ENCODE data around the gene RTN4.

RTN4 gene

GRCh38 chr2:54962511-54962910 lies 87.7 kb downstream of the RTN4 start:
- Histone ChIP-seq H3K4me1 (ENCODE audit: low read length) (peaks cover 9% of the 10 kb centered on the region), H3K27me3 (ENCODE audit: low read depth, low read length) (no peaks in the 10 kb centered on the region), H3K36me3 (replicated peaks; ENCODE audit: low read depth, low read length) (no peaks in the 10 kb centered on the region), H3K79me2 (ENCODE audit: low read length) (no peaks in the 10 kb centered on the region), H4K20me1 (ENCODE audit: insufficient read depth, low read length) (no peaks in the 10 kb centered on the region), H3K27ac (ENCODE audit: low read length) (no peak overlapping the region), H3K9me3 (ENCODE audit: insufficient read depth, low read length) (no peaks in the 10 kb centered on the region), H3K4me3 (ENCODE audit: low read length) (no peak overlapping the region), H3K4me2 (ENCODE audit: low read length) (no peak overlapping the region), H3K9ac (ENCODE audit: low read length) (no peak overlapping the region), H2AFZ (ENCODE audit: low read depth, low read length) (no peak overlapping the region)
- no peak for TF ChIP-seq EZH2phosphoT487 (IDR thresholded peaks at IDR 0.05; ENCODE audit: low read depth)
- TF ChIP-seq CTCF (IDR thresholded peaks at IDR 0.05; ENCODE audit: low read depth, low read length), result no peak

- peaks cover 9% of the 10 kb centered on the region for H3K4me1 ChIP-seq (ENCODE audit: low read length)
- no peaks in the 10 kb centered on the region for H3K79me2 ChIP-seq (ENCODE audit: low read length)
- no peak overlapping the region for H2AFZ ChIP-seq (ENCODE audit: low read depth, low read length)
- H3K9me3 ChIP-seq (ENCODE audit: insufficient read depth, low read length), result no peaks in the 10 kb centered on the region
- H4K20me1 ChIP-seq (ENCODE audit: insufficient read depth, low read length), result no peaks in the 10 kb centered on the region
- H3K36me3 ChIP-seq (replicated peaks; ENCODE audit: low read depth, low read length), result no peaks in the 10 kb centered on the region
- no peak overlapping the region for H3K9ac ChIP-seq (ENCODE audit: low read length)
- no peak overlapping the region for H3K4me2 ChIP-seq (ENCODE audit: low read length)
- no peak overlapping the region for H3K4me3 ChIP-seq (ENCODE audit: low read length)
- H3K27me3 ChIP-seq (ENCODE audit: low read depth, low read length), result no peaks in the 10 kb centered on the region
- H3K27ac ChIP-seq (ENCODE audit: low read length), result no peak overlapping the region
- TF ChIP-seq EZH2phosphoT487 (IDR thresholded peaks at IDR 0.05; ENCODE audit: low read depth) (no peak), CTCF (IDR thresholded peaks at IDR 0.05; ENCODE audit: low read depth, low read length) (no peak)
Measured at GRCh38 chr2:54960164-54960563, 90.1 kb downstream of the RTN4 start.

- no peaks in the 10 kb centered on the region for H3K36me3 ChIP-seq (replicated peaks; ENCODE audit: low read depth, low read length)
- H3K9me3 ChIP-seq (ENCODE audit: insufficient read depth, low read length), result no peaks in the 10 kb centered on the region
- no peaks in the 10 kb centered on the region for H3K27me3 ChIP-seq (ENCODE audit: low read depth, low read length)
- peak overlapping the region; percentile 35 for H3K4me2 ChIP-seq (ENCODE audit: low read length)
- peak overlapping the region; percentile 68 for H2AFZ ChIP-seq (ENCODE audit: low read depth, low read length)
- peaks cover 9% of the 10 kb centered on the region for H3K4me1 ChIP-seq (ENCODE audit: low read length)
- TF ChIP-seq EZH2phosphoT487 (IDR thresholded peaks at IDR 0.05; ENCODE audit: low read depth) (no peak), CTCF (IDR thresholded peaks at IDR 0.05; ENCODE audit: low read depth, low read length) (no peak)
- H3K79me2 ChIP-seq (ENCODE audit: low read length), result no peaks in the 10 kb centered on the region
- no peak overlapping the region for H3K9ac ChIP-seq (ENCODE audit: low read length)
- no peaks in the 10 kb centered on the region for H4K20me1 ChIP-seq (ENCODE audit: insufficient read depth, low read length)
- H3K27ac ChIP-seq (ENCODE audit: low read length), result 0 out of 2 replicates have a peak overlapping the region, but pooled peaks have one; percentile 23
- no peak overlapping the region for H3K4me3 ChIP-seq (ENCODE audit: low read length)
Measured at GRCh38 chr2:54958717-54959371, 91.4 kb downstream of the RTN4 start.

GRCh38 chr2:54957321-54957999 lies 92.8 kb downstream of the RTN4 start:
- Histone ChIP-seq H3K9ac (ENCODE audit: low read length) (no peak overlapping the region), H3K4me1 (ENCODE audit: low read length) (peaks cover 9% of the 10 kb centered on the region), H3K79me2 (ENCODE audit: low read length) (no peaks in the 10 kb centered on the region), H3K4me3 (ENCODE audit: low read length) (no peak overlapping the region), H3K9me3 (ENCODE audit: insufficient read depth, low read length) (no peaks in the 10 kb centered on the region), H3K27me3 (ENCODE audit: low read depth, low read length) (no peaks in the 10 kb centered on the region), H3K36me3 (replicated peaks; ENCODE audit: low read depth, low read length) (no peaks in the 10 kb centered on the region), H3K27ac (ENCODE audit: low read length) (no peak overlapping the region), H3K4me2 (ENCODE audit: low read length) (no peak overlapping the region), H4K20me1 (ENCODE audit: insufficient read depth, low read length) (no peaks in the 10 kb centered on the region), H2AFZ (ENCODE audit: low read depth, low read length) (no peak overlapping the region)
- no peak for TF ChIP-seq EZH2phosphoT487 (IDR thresholded peaks at IDR 0.05; ENCODE audit: low read depth)
- TF ChIP-seq CTCF (IDR thresholded peaks at IDR 0.05; ENCODE audit: low read depth, low read length), result no peak

Data from OCI-LY3 (cell line).